Measurements from ENCODE around the gene ADM. TPM values are rescaled to one million over a fixed set of nuclear protein-coding genes. Genes with fewer than 3 reads are reported as not detected.

ADM gene
- total and polyA plus RNA-seq, 2 donors (not counting 1 experiment from before 2014, with no cell fraction given), result 2.3 to 10.4 TPM

- Mint-ChIP-seq H3K4me1 (peaks cover 3% of the 10 kb centered on the region), H3K4me3 (no peak overlapping the region), H3K27ac (no peak overlapping the region), H3K27me3 (peaks cover 7% of the 10 kb centered on the region), H3K9me3 (ENCODE audit: insufficient read depth) (no peaks in the 10 kb centered on the region)
- DNase-seq (no peak), ATAC-seq (ENCODE audit: low read depth) (no peak)
- ChIA-PET CTCF (no interaction called here), POLR2A (no interaction called here)
- Histone ChIP-seq H3K4me3 (ENCODE audit: control extremely low read depth in 1 of 5, extremely low read depth in 1 of 5, insufficient read depth in 1 of 5, low read depth in 2 of 5, low read length in 4 of 5) (no peak overlapping the region), H3K27ac (ENCODE audit: low read length in 2 of 2) (no peak overlapping the region), H2AFZ (ENCODE audit: insufficient read depth, low read depth, low read length, poor library complexity, severe bottlenecking) (no peak overlapping the region), H4K20me1 (ENCODE audit: control insufficient read depth, insufficient read depth, low read length, poor library complexity, severe bottlenecking) (no peaks in the 10 kb centered on the region), H3K27me3 (replicated peaks in 1 of 4; ENCODE audit: control extremely low read depth in 1 of 4, control insufficient read depth in 3 of 4, insufficient read depth in 4 of 4, low read length in 3 of 4) (no peaks in the 10 kb centered on the region), H3K36me3 (replicated peaks in 1 of 2; ENCODE audit: control extremely low read depth in 1 of 2, control insufficient read depth in 1 of 2, extremely low read depth in 1 of 2, insufficient read depth in 2 of 2, low read length in 1 of 2) (no peaks in the 10 kb centered on the region), H3K9ac (ENCODE audit: low read length) (no peak overlapping the region), H3K79me2 (ENCODE audit: control insufficient read depth, insufficient read depth, low read length) (no peaks in the 10 kb centered on the region), H3K9me3 (ENCODE audit: control extremely low read depth in 1 of 3, control insufficient read depth in 2 of 3, insufficient read depth in 1 of 3, low read length in 2 of 3) (no peaks in the 10 kb centered on the region), H3K4me2 (replicated peaks; ENCODE audit: low read depth, low read length, poor library complexity, severe bottlenecking) (no peak overlapping the region), H3K4me1 (ENCODE audit: control insufficient read depth in 2 of 2, insufficient read depth in 2 of 2, low read length in 2 of 2) (peaks cover 0 to 4% of the 10 kb centered on the region in 2 donors)
- TF ChIP-seq CTCF (IDR thresholded peaks at IDR 0.05) (no peak), EZH2 (IDR thresholded peaks at IDR 0.05; ENCODE audit: borderline replicate concordance, insufficient read depth, low read depth, low read length, poor library complexity, severe bottlenecking) (no peak)
- intact Hi-C loops (cut with micrococcal nuclease), result no loop called here
These were observed 31.1 kb upstream of the ADM start for GRCh38 chr11:10273738-10274137.

- Mint-ChIP-seq H3K4me3 (no peak overlapping the region), H3K9me3 (ENCODE audit: insufficient read depth) (no peaks in the 10 kb centered on the region), H3K27ac (no peak overlapping the region), H3K27me3 (no peaks in the 10 kb centered on the region), H3K4me1 (peaks cover 3% of the 10 kb centered on the region)
- Histone ChIP-seq H3K79me2 (ENCODE audit: control insufficient read depth, insufficient read depth, low read length) (no peaks in the 10 kb centered on the region), H3K27me3 (replicated peaks in 1 of 4; ENCODE audit: control extremely low read depth in 1 of 4, control insufficient read depth in 3 of 4, insufficient read depth in 4 of 4, low read length in 3 of 4) (no peaks in the 10 kb centered on the region), H3K9me3 (ENCODE audit: control extremely low read depth in 1 of 3, control insufficient read depth in 2 of 3, insufficient read depth in 1 of 3, low read length in 2 of 3) (no peaks in the 10 kb centered on the region), H3K27ac (ENCODE audit: low read length in 2 of 2) (no peak overlapping the region), H3K36me3 (replicated peaks in 1 of 2; ENCODE audit: control extremely low read depth in 1 of 2, control insufficient read depth in 1 of 2, extremely low read depth in 1 of 2, insufficient read depth in 2 of 2, low read length in 1 of 2) (no peaks in the 10 kb centered on the region), H4K20me1 (ENCODE audit: control insufficient read depth, insufficient read depth, low read length, poor library complexity, severe bottlenecking) (no peaks in the 10 kb centered on the region), H3K4me2 (replicated peaks; ENCODE audit: low read depth, low read length, poor library complexity, severe bottlenecking) (no peak overlapping the region), H3K9ac (ENCODE audit: low read length) (no peak overlapping the region), H3K4me1 (ENCODE audit: control insufficient read depth in 2 of 2, insufficient read depth in 2 of 2, low read length in 2 of 2) (peaks cover 0 to 4% of the 10 kb centered on the region in 2 donors), H2AFZ (ENCODE audit: insufficient read depth, low read depth, low read length, poor library complexity, severe bottlenecking) (no peak overlapping the region), H3K4me3 (ENCODE audit: control extremely low read depth in 1 of 5, extremely low read depth in 1 of 5, insufficient read depth in 1 of 5, low read depth in 2 of 5, low read length in 4 of 5) (no peak overlapping the region)
- ATAC-seq (ENCODE audit: low read depth), result no peak
- CTCF ChIA-PET, result no interaction called here
- no CpG with 5 or more reads among the region's 1 CpG for WGBS (ENCODE audit: insufficient coverage)
- POLR2A ChIA-PET, result no interaction called here
- no peak for DNase-seq
- no peak for TF ChIP-seq CTCF (IDR thresholded peaks at IDR 0.05)
- TF ChIP-seq EZH2 (IDR thresholded peaks at IDR 0.05; ENCODE audit: borderline replicate concordance, insufficient read depth, low read depth, low read length, poor library complexity, severe bottlenecking), result no peak
- intact Hi-C loops (cut with micrococcal nuclease), result no loop called here
These were observed 30.1 kb upstream of the ADM start for GRCh38 chr11:10274726-10275125.
